Stimulated activated effector memory CD8-positive, alpha-beta T cell treated with anti-CD3 and anti-CD28 coated beads, Interleukin-12 subunit alpha, Interleukin-12 subunit beta, amount 100 ng/mL, for 72 hours (primary cell): Measurements from ENCODE around the gene SACS.

Experiments
- ATAC-seq: fragments of 150-1000 bp; cut with Tn5 transposase; 2 replicates; pipeline ENCODE4 v1.10.0; 2021
- DNase-seq, 2 donors: peaks; one replicate each; pipeline ENCODE4 v3.0.0; 2021 to 2022; ENCODE audit warnings: low spot score in 2 of 2
- H3K27ac Mint-ChIP-seq: one replicate; pipeline ENCODE4 v1.8.0; 2022; ENCODE audit warnings: mild to moderate bottlenecking, mixed read lengths
- H3K36me3 Mint-ChIP-seq: one replicate; pipeline ENCODE4 v1.8.0; 2022; ENCODE audit warnings: mild to moderate bottlenecking, mixed read lengths
- H3K4me1 Mint-ChIP-seq: one replicate; pipeline ENCODE4 v1.8.0; 2022; ENCODE audit warnings: mixed read lengths
- H3K4me3 Mint-ChIP-seq: one replicate; pipeline ENCODE4 v1.8.0; 2022; ENCODE audit warnings: mild to moderate bottlenecking, mixed read lengths
- H3K9me3 Mint-ChIP-seq: one replicate; pipeline ENCODE4 v1.8.0; 2022; ENCODE audit warnings: mixed read lengths

Gene SACS

DNA sequence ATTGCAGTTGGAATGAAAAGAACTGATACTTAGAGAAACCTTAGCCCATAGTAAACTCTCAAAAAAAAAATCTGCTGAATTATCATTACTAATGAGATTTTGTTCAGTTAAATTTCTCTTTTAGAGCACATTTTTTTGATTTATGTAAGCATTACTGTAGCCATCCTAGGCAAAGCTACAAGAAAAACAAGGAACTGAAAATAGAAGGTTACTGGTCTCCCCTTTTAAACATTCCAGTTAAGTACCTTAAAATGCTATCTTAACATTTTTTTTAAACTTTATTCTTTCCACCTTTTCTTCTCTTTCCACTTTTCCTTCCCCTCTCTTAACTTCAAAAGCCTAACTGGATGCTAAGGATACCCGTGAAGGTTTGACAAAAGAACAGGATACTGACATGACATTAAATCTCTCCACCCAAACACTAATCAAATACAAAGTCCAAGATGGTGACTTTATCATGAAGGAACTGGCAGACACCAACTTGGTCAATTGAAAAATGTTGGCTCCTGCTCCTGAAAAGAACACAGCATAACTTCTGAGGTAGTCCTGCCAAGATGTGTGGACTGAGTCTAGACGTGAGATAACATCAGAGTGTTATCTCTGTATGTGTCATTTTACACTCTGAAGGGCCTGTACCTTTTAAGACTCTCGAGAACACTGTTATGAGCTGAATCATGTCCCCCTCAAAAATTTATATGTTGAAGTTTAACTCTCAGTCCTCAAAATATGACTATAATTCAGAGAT is 29.5 kb upstream of the SACS start:
- no peak overlapping the region for H3K4me3 Mint-ChIP-seq
- no peak overlapping the region for H3K27ac Mint-ChIP-seq
- ATAC-seq (no peak), DNase-seq (no peak)
- H3K36me3 Mint-ChIP-seq: no peaks in the 10 kb centered on the region
- peaks cover 6% of the 10 kb centered on the region for H3K4me1 Mint-ChIP-seq
- no peaks in the 10 kb centered on the region for H3K9me3 Mint-ChIP-seq

- no peak for DNase-seq
- Mint-ChIP-seq H3K36me3 (no peaks in the 10 kb centered on the region), H3K4me1 (no peaks in the 10 kb centered on the region), H3K9me3 (no peaks in the 10 kb centered on the region), H3K27ac (no peak overlapping the region), H3K4me3 (no peak overlapping the region)
- ATAC-seq: no peak
These were observed 28.0 kb upstream of the SACS start for GRCh38 chr13:23461544-23461943.

GRCh38 chr13:23460921-23461320 is 27.4 kb upstream of the SACS start:
- DNase-seq (no peak), ATAC-seq (no peak)
- H3K4me1 Mint-ChIP-seq: no peaks in the 10 kb centered on the region

GRCh38 chr13:23460309-23460708 is 26.8 kb upstream of the SACS start:
- DNase-seq (no peak), ATAC-seq (no peak)
- Mint-ChIP-seq H3K4me1 (no peaks in the 10 kb centered on the region), H3K36me3 (no peaks in the 10 kb centered on the region), H3K27ac (no peak overlapping the region), H3K9me3 (no peaks in the 10 kb centered on the region), H3K4me3 (no peak overlapping the region)

More at GRCh38 chr13:23460921-23461320, 27.4 kb upstream of the SACS start:
- Mint-ChIP-seq H3K27ac (no peak overlapping the region), H3K4me3 (no peak overlapping the region), H3K36me3 (no peaks in the 10 kb centered on the region), H3K9me3 (no peaks in the 10 kb centered on the region)

DNA sequence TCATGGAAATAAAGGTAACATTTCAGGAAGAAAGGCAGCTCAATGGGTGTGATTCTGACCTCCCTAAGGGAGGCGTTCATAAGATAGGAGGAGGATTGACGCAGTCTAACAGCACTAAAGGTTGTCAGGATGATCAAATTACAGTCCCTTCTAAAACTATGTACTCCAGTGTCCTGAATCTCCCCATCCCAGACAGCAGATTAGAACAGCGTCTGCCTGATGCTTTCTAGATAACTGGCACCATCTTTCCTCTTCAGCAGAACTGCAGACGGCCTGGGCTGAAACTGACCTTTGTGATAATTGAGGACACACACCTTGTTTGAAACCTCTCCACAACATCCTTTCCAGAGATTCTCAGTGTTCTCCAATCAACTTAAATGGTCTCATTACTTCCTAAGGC is 25.5 kb upstream of the SACS start:
- no peaks in the 10 kb centered on the region for H3K36me3 Mint-ChIP-seq
- no peak for ATAC-seq
- DNase-seq: no peak
- H3K4me3 Mint-ChIP-seq: no peak overlapping the region
- no peaks in the 10 kb centered on the region for H3K9me3 Mint-ChIP-seq
- H3K27ac Mint-ChIP-seq: no peak overlapping the region
- no peaks in the 10 kb centered on the region for H3K4me1 Mint-ChIP-seq

DNA sequence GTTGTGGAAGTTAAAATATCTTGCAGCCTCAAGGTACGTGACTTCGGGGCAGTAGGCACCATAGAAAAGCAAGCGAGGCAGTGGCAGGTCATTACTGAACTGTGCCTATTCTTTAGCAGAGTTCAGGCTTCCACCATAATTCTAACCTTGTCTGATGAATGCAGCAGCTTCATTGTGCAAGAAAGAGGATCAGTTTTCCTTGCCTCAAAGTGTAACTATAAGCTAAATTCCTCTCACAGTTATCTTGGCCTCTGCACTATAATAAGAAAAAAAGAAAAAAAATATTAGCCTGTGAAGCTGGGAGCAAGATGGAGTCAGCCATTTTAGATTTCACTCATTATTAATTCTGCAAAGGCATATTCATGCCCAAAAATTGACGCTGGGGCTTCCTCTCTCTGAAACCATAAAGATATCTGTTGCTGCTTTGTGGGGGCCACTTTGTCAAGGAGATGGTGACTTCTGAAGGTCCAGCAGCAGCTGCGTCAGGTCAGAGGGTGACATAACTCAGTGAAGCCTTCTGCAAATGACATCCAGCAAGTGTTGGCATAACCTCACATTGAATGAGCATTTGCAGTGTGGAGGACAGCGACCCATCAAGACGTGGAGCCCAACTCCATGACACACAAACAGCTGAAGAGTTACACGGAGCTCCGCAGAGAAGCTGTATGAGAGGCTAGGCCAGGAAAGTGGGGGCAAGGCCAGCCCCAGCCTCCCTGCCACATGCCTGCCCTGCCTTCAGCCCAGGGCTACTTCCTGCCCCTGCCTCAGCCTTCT is 23.1 kb upstream of the SACS start:
- DNase-seq (no peak), ATAC-seq (no peak)
- Mint-ChIP-seq H3K36me3 (no peaks in the 10 kb centered on the region), H3K9me3 (no peaks in the 10 kb centered on the region), H3K4me1 (no peaks in the 10 kb centered on the region), H3K4me3 (no peak overlapping the region), H3K27ac (no peak overlapping the region)

DNA sequence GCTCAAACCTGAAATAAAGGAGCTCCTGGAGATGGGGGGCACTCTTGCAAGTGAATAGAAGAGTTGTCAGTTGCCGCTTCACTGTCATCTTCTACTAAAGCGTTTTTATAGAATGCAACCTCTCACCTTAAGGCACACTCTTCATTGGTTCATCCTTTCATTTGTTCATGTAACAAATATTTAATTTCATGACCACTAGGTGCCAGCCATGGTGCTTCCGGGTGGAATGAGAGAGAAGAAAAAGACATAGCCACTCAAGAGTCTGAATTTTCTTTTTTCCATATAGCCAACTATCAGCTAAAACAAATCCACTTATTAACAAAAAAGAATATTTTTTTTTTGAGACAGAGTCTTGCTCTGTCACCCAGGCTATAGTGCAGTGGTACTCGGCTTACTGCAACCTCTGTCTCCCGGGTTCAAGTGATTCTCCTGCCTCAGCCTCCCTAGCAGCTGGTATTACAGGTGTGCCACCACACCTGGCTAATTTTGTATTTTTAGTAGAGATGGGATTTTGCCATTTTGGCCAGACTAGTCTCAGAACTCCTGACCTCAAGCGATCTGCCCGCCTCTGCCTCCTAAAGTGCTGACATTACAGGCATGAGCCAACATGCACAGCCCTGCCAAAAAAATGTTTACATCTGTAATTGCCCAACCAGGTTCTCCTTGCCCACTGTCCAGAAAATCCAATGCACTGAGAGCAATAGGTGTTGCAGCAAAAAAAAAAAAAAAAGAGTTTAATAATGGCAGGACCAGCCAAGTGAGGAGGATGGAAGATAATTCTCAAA is 22.1 kb upstream of the SACS start:
- Mint-ChIP-seq H3K36me3 (no peaks in the 10 kb centered on the region), H3K4me1 (no peaks in the 10 kb centered on the region), H3K9me3 (no peaks in the 10 kb centered on the region), H3K27ac (no peak overlapping the region), H3K4me3 (no peak overlapping the region)
- DNase-seq (no peak), ATAC-seq (no peak)

DNA sequence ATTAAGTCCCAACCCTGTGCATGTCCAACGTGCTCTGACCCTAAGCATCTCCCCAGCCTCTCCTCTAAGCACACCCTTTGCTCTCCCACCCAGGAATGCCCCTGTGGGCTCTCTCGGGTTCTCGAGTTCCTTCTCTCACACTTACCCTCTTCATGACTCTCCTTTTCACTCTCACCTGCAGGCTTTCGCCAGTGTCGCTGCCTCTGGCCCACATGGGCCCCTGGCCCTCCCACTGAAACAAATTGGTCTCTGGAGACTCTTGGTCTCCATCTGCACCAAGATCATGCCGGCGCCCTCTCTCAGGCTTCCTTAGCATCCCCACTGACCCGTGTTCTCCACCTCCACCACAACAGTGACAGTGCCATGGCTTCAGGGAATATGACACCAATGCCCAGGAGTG is 19.6 kb upstream of the SACS start:
- H3K27ac Mint-ChIP-seq: no peak overlapping the region
- H3K4me3 Mint-ChIP-seq: no peak overlapping the region
- DNase-seq: no peak
- no peaks in the 10 kb centered on the region for H3K4me1 Mint-ChIP-seq
- ATAC-seq: no peak
- H3K36me3 Mint-ChIP-seq: no peaks in the 10 kb centered on the region
- no peaks in the 10 kb centered on the region for H3K9me3 Mint-ChIP-seq

DNA sequence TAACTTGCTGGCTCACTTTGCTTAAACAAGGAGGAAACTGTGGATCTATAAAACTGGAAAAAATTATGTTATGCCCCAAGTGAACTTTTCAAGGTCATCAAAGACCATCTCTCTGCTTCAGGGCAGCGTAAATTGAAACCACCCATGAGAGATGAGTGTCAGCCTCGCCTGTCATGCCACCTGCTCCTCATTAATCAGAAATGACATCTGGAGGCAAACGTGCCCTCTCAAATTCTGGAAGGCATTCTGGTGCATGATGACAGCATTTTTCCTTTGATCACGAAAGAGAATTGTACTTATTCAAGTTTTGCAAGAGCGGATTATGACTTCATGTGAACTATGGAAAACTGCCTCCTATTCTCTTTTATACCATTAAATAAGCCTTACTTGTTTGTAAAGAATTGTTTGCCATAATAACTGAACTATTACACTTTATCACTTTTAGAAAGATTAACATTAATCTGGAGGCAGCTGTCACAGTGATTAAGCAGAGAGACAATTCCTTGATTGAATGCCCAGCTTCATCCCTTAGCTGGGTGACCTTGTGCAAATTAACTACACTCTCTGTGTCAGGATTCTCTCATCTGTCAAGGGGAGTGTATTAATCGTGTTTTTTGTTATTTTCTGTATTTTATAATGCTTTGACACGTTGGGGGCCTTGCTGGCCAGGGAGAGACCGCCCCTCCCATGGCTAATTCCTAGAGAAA is 17.0 kb upstream of the SACS start:
- ATAC-seq (no peak), DNase-seq (no peak)
- Mint-ChIP-seq H3K4me3 (no peak overlapping the region), H3K27ac (no peak overlapping the region), H3K36me3 (no peaks in the 10 kb centered on the region), H3K4me1 (no peaks in the 10 kb centered on the region), H3K9me3 (no peaks in the 10 kb centered on the region)

- ATAC-seq (no peak), DNase-seq (no peak)
- no peaks in the 10 kb centered on the region for H3K36me3 Mint-ChIP-seq
- no peaks in the 10 kb centered on the region for H3K9me3 Mint-ChIP-seq
- no peak overlapping the region for H3K27ac Mint-ChIP-seq
- no peaks in the 10 kb centered on the region for H3K4me1 Mint-ChIP-seq
- H3K4me3 Mint-ChIP-seq: no peak overlapping the region
These were observed 16.1 kb upstream of the SACS start for GRCh38 chr13:23449398-23450162.

DNA sequence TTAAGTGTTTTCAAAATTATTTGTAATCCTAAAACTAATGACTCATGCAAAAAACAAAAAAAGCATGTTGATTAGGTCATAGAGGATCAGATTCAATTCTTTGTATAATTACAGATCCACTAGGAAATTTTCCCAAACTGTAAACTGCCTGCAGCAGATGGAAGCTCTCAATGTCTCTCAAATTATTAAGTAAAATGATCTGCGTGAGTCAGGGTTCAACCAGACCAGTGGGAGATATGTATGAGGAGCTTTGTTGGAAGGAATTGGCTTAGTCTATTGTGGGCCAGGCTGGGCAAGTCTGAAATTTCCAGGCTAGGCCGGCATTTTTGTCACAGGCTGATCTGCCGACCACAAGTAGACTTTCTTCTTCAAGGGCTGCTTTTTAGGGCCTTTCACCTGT is 14.4 kb upstream of the SACS start:
- H3K36me3 Mint-ChIP-seq: no peaks in the 10 kb centered on the region
- ATAC-seq (no peak), DNase-seq (no peak)
- H3K9me3 Mint-ChIP-seq: no peaks in the 10 kb centered on the region
- no peak overlapping the region for H3K4me3 Mint-ChIP-seq
- H3K27ac Mint-ChIP-seq: no peak overlapping the region
- no peaks in the 10 kb centered on the region for H3K4me1 Mint-ChIP-seq

DNA sequence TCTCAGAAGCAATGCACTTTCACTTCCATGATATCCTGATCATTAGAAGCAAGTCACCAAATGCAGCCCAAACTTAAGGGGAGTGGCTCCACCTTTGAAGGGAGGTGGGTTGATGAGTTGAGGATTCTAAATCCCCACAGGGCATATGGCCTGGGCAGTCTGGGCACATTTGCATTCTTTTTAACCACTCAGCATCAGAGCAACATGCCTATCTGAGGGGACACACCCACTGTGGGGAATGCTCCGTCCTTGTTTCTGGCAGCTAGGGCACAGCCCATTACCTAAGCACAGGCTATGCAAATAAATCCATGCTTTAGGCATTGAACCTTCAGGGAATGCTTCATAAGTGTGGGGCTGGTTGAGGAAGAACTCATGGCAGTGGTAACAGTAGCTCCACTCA is 12.3 kb upstream of the SACS start:
- H3K27ac Mint-ChIP-seq: no peak overlapping the region
- H3K36me3 Mint-ChIP-seq: no peaks in the 10 kb centered on the region
- ATAC-seq (no peak), DNase-seq (no peak)
- H3K9me3 Mint-ChIP-seq: no peaks in the 10 kb centered on the region
- no peak overlapping the region for H3K4me3 Mint-ChIP-seq
- no peaks in the 10 kb centered on the region for H3K4me1 Mint-ChIP-seq

DNA sequence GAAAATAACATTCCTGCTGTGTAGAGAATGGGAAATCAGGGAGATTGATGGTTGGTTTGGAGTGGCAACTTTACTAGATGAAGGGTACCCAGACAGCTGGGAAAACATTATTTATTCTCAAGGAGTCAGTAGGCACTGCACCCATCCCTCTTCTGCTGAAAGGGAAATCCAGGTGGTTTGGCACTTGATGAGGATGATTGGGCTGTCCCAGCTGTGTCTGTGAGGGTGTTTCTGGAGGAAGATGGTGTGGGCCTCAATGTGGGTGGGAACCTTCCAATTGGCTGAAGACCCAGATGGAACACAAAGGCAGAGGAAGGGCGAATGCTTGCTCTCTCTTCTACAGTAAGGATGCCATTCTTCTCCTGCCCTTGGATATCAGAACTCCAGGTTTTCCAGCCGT is 10.4 kb upstream of the SACS start:
- DNase-seq (no peak), ATAC-seq (no peak)
- H3K9me3 Mint-ChIP-seq: no peaks in the 10 kb centered on the region
- no peaks in the 10 kb centered on the region for H3K36me3 Mint-ChIP-seq
- no peaks in the 10 kb centered on the region for H3K4me1 Mint-ChIP-seq
- no peak overlapping the region for H3K4me3 Mint-ChIP-seq
- no peak overlapping the region for H3K27ac Mint-ChIP-seq

GRCh38 chr13:23443110-23443509 is 9.6 kb upstream of the SACS start:
- DNase-seq: no peak
- H3K27ac Mint-ChIP-seq: no peak overlapping the region
- no peaks in the 10 kb centered on the region for H3K4me1 Mint-ChIP-seq
- no peak for ATAC-seq
- no peaks in the 10 kb centered on the region for H3K9me3 Mint-ChIP-seq
- H3K36me3 Mint-ChIP-seq: no peaks in the 10 kb centered on the region
- no peak overlapping the region for H3K4me3 Mint-ChIP-seq
